ENCODE data around the gene GNLY.

GNLY gene

GRCh38 chr2:85672456-85672855 is 21.7 kb upstream of the GNLY start:
- no peak overlapping the region for H3K9ac ChIP-seq (ENCODE audit: insufficient read length, low read depth)
- TF ChIP-seq SUZ12 (IDR thresholded peaks at IDR 0.05; ENCODE audit: extremely low read depth, insufficient read depth, insufficient read length) (no peak), ZNF274 (IDR thresholded peaks at IDR 0.05; ENCODE audit: low read depth, low read length) (no peak), YY1 (IDR thresholded peaks at IDR 0.05; ENCODE audit: insufficient read depth, insufficient read length) (no peak)
- no peaks in the 10 kb centered on the region for H3K27me3 ChIP-seq (ENCODE audit: insufficient read depth, insufficient read length)
- H3K9me3 ChIP-seq (ENCODE audit: insufficient read depth, low read length), result no peaks in the 10 kb centered on the region
- H3K36me3 ChIP-seq (ENCODE audit: insufficient read depth, insufficient read length, low read length), result no peaks in the 10 kb centered on the region
- no peak for DNase-seq (ENCODE audit: low read depth, low spot score)
- H3K4me3 ChIP-seq (ENCODE audit: insufficient read length, low read depth), result no peak overlapping the region
- H3K4me1 ChIP-seq (ENCODE audit: insufficient read depth, insufficient read length), result peaks cover 3% of the 10 kb centered on the region

DNA sequence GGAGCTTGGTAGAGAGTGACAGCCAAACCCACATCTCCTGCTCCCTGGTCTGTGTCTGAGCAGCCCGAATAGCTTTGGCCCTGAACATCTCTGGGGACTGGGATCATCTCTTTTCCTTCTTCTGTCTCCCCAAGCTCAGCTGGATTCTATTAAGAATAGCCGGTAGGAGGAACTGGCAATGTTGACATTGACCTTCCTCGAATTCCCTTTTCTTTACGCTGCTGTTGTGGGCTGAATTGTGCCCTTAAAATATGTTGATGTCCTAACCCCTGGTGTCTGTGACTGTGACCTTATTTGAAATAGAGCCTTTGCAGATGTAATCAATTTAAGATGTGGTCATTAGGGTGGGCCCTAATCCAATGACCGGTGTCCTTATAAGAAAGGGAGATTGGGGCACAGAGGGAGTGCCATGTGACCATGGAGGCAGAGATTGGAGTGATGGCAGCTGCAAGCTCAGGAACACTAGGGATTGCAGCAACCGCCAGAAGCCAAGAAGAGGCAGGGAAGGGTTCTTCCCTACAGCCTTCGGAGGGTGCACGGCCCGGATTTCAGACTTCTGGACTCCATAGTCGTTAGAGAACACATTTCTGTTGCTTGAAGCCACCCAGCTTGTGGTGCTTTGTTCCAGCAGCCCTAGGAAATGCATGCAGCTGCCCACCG is 20.3 kb upstream of the GNLY start:
- Histone ChIP-seq H3K9me3 (ENCODE audit: insufficient read depth, low read length) (no peaks in the 10 kb centered on the region), H3K36me3 (ENCODE audit: insufficient read depth, insufficient read length, low read length) (no peaks in the 10 kb centered on the region), H3K27me3 (ENCODE audit: insufficient read depth, insufficient read length) (no peaks in the 10 kb centered on the region), H3K4me3 (ENCODE audit: insufficient read length, low read depth) (no peak overlapping the region), H3K4me1 (ENCODE audit: insufficient read depth, insufficient read length) (peaks cover 3% of the 10 kb centered on the region), H3K9ac (ENCODE audit: insufficient read length, low read depth) (no peak overlapping the region)
- TF ChIP-seq ZNF274 (IDR thresholded peaks at IDR 0.05; ENCODE audit: low read depth, low read length) (no peak), SUZ12 (IDR thresholded peaks at IDR 0.05; ENCODE audit: extremely low read depth, insufficient read depth, insufficient read length) (no peak), YY1 (IDR thresholded peaks at IDR 0.05; ENCODE audit: insufficient read depth, insufficient read length) (no peak)
- DNase-seq (ENCODE audit: low read depth, low spot score), result no peak

DNA sequence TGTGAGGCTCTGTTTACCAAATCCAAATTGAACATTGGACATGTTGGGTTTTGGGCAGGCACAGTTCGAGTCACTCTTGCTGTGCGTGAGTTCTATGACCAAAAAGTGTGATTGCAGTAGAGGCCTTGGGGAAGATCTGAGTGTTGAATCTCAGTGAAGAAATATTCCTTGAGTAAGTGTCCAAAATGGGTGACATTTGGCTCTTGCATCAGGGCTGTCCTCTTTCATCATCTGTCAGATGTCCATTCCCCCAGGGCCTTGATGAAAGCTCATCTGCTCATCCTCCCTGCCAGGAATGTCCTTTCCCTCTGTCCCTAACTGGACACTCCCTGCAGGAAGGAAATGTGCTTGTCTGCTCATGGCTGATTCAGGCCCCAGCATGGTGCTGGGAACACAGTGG is 19.7 kb upstream of the GNLY start:
- no peaks in the 10 kb centered on the region for H3K27me3 ChIP-seq (ENCODE audit: insufficient read depth, insufficient read length)
- H3K4me1 ChIP-seq (ENCODE audit: insufficient read depth, insufficient read length), result peaks cover 3% of the 10 kb centered on the region
- H3K9ac ChIP-seq (ENCODE audit: insufficient read length, low read depth), result no peak overlapping the region
- no peak overlapping the region for H3K4me3 ChIP-seq (ENCODE audit: insufficient read length, low read depth)
- no peak for TF ChIP-seq ZNF274 (IDR thresholded peaks at IDR 0.05; ENCODE audit: low read depth, low read length)
- TF ChIP-seq YY1 (IDR thresholded peaks at IDR 0.05; ENCODE audit: insufficient read depth, insufficient read length), result no peak
- TF ChIP-seq SUZ12 (IDR thresholded peaks at IDR 0.05; ENCODE audit: extremely low read depth, insufficient read depth, insufficient read length), result no peak
- no peaks in the 10 kb centered on the region for H3K36me3 ChIP-seq (ENCODE audit: insufficient read depth, insufficient read length, low read length)
- H3K9me3 ChIP-seq (ENCODE audit: insufficient read depth, low read length), result no peaks in the 10 kb centered on the region
- no peak for DNase-seq (ENCODE audit: low read depth, low spot score)

GRCh38 chr2:85675427-85675826 is 18.7 kb upstream of the GNLY start:
- Histone ChIP-seq H3K9me3 (ENCODE audit: insufficient read depth, low read length) (no peaks in the 10 kb centered on the region), H3K9ac (ENCODE audit: insufficient read length, low read depth) (no peak overlapping the region), H3K4me1 (ENCODE audit: insufficient read depth, insufficient read length) (peaks cover 3% of the 10 kb centered on the region), H3K27me3 (ENCODE audit: insufficient read depth, insufficient read length) (peaks cover 3% of the 10 kb centered on the region), H3K4me3 (ENCODE audit: insufficient read length, low read depth) (no peak overlapping the region), H3K36me3 (ENCODE audit: insufficient read depth, insufficient read length, low read length) (no peaks in the 10 kb centered on the region)
- no peak for TF ChIP-seq YY1 (IDR thresholded peaks at IDR 0.05; ENCODE audit: insufficient read depth, insufficient read length)
- TF ChIP-seq ZNF274 (IDR thresholded peaks at IDR 0.05; ENCODE audit: low read depth, low read length), result no peak
- no peak for TF ChIP-seq SUZ12 (IDR thresholded peaks at IDR 0.05; ENCODE audit: extremely low read depth, insufficient read depth, insufficient read length)
- no peak for DNase-seq (ENCODE audit: low read depth, low spot score)

- TF ChIP-seq SUZ12 (IDR thresholded peaks at IDR 0.05; ENCODE audit: extremely low read depth, insufficient read depth, insufficient read length), result no peak
- H3K9me3 ChIP-seq (ENCODE audit: insufficient read depth, low read length), result no peaks in the 10 kb centered on the region
- DNase-seq (ENCODE audit: low read depth, low spot score), result no peak
- H3K36me3 ChIP-seq (ENCODE audit: insufficient read depth, insufficient read length, low read length), result no peaks in the 10 kb centered on the region
- H3K27me3 ChIP-seq (ENCODE audit: insufficient read depth, insufficient read length), result peaks cover 3% of the 10 kb centered on the region
- peaks cover 3% of the 10 kb centered on the region for H3K4me1 ChIP-seq (ENCODE audit: insufficient read depth, insufficient read length)
- H3K9ac ChIP-seq (ENCODE audit: insufficient read length, low read depth), result no peak overlapping the region
- no peak overlapping the region for H3K4me3 ChIP-seq (ENCODE audit: insufficient read length, low read depth)
Observed at GRCh38 chr2:85675866-85676548, 18.2 kb upstream of the GNLY start.

DNA sequence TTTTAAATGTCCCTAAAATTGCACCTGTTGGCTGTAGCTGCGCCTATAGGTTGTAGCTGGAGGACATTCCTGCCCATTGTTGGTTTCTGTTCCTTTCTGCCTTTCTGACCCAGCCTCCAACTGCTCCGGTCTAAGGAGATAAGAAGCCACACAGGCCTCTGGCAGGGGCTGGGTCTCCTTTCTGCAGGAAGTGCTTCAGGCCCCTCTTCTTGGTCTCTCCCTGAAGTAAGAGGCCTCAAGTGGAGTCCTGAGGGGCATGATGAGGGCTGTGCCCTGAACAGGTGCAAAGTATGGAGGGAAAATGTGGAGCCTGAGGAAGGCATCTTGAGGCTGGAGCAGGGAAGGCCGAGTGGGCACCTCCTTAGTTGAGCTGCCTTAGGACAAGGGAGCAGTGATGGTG is 15.8 kb upstream of the GNLY start:
- TF ChIP-seq ZNF274 (IDR thresholded peaks at IDR 0.05; ENCODE audit: low read depth, low read length) (no peak), YY1 (IDR thresholded peaks at IDR 0.05; ENCODE audit: insufficient read depth, insufficient read length) (no peak), SUZ12 (IDR thresholded peaks at IDR 0.05; ENCODE audit: extremely low read depth, insufficient read depth, insufficient read length) (no peak)
- H3K4me1 ChIP-seq (ENCODE audit: insufficient read depth, insufficient read length), result peaks cover 2% of the 10 kb centered on the region
- H3K4me3 ChIP-seq (ENCODE audit: insufficient read length, low read depth), result no peak overlapping the region
- no peak overlapping the region for H3K9ac ChIP-seq (ENCODE audit: insufficient read length, low read depth)
- no peak for DNase-seq (ENCODE audit: low read depth, low spot score)
- H3K27me3 ChIP-seq (ENCODE audit: insufficient read depth, insufficient read length), result peaks cover 3% of the 10 kb centered on the region
- no peaks in the 10 kb centered on the region for H3K36me3 ChIP-seq (ENCODE audit: insufficient read depth, insufficient read length, low read length)
- no peaks in the 10 kb centered on the region for H3K9me3 ChIP-seq (ENCODE audit: insufficient read depth, low read length)

DNA sequence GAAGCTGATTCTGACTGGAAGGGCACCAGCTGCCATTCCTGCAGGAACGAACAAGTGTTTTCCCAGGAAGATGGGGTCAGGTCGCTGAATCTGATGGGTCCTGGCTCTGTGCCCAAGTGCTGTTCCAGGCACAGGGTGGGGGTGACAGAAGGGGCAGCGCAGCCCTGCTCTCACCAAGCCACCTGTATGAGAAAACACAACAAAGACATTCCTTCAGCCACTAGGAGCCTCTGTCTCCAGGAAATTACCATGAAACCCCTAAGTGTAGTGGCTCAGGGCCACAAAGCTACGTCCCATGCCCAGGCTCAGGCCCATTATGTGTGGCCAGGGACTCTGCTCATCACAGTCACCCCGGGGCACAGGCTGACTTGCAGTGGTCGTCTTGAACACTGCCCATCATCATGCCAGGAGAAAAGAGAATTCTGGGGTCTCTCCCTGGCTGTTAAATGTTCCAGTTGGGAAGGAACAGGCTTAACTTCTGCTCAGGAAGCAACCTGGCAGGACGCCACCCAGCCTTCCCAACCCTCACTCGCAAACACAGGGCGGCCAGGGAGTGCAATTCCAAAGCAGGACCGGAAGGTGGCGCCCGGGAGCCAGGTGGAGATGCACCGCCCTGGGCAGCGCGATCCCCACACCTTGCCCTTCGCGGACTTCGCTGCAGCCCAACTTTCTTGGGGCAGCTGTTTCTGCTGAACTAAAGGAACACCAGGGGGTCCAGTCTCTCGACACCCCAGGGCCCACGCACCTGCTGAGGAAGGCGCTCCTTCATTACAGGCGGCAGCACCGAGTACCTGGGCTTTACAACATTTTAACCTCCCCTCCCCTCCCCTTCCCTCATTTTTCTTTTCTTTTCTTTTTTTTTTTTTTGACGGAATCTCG is 15.1 kb upstream of the GNLY start:
- Histone ChIP-seq H3K9ac (ENCODE audit: insufficient read length, low read depth) (no peak overlapping the region), H3K4me3 (ENCODE audit: insufficient read length, low read depth) (no peak overlapping the region)
- peak; percentile 67 for DNase-seq (ENCODE audit: low read depth, low spot score)

More for the DNA sequence above, 15.1 kb upstream of the GNLY start:
- Histone ChIP-seq H3K9me3 (ENCODE audit: insufficient read depth, low read length) (no peaks in the 10 kb centered on the region), H3K4me1 (ENCODE audit: insufficient read depth, insufficient read length) (no peaks in the 10 kb centered on the region), H3K27me3 (ENCODE audit: insufficient read depth, insufficient read length) (peaks cover 3% of the 10 kb centered on the region), H3K36me3 (ENCODE audit: insufficient read depth, insufficient read length, low read length) (no peaks in the 10 kb centered on the region)
- TF ChIP-seq SUZ12 (IDR thresholded peaks at IDR 0.05; ENCODE audit: extremely low read depth, insufficient read depth, insufficient read length), result no peak
- no peak for TF ChIP-seq ZNF274 (IDR thresholded peaks at IDR 0.05; ENCODE audit: low read depth, low read length)
- TF ChIP-seq YY1 (IDR thresholded peaks at IDR 0.05; ENCODE audit: insufficient read depth, insufficient read length), result no peak

Data from NT2/D1 (cell line).